HG02852 (cell line): ENCODE data around the gene COPS7A.

Source experiments
- ATAC-seq: cut with Tn5 transposase; IDR thresholded peaks from one replicate; pipeline ENCODE4 v1.9.1; 2021; ENCODE audit warnings: mild to moderate bottlenecking, moderate library complexity; ENCODE audit not compliant: unreplicated experiment

The COPS7A gene

GRCh38 chr12:6723607-6724408 lies at the start of gene COPS7A:
TSS of gene COPS7A (plus strand) at chr12:6724046. CDS start at chr12:6724657, 611 bp downstream.
- ATAC-seq: peak; percentile 91

GRCh38 chr12:6676962-6677361 lies 46.9 kb upstream of the COPS7A start:
- no peak for ATAC-seq

GRCh38 chr12:6684609-6685008 lies 39.2 kb upstream of the COPS7A start:
- ATAC-seq: no peak

- no peak for ATAC-seq
Measured at GRCh38 chr12:6685814-6686213, 38.0 kb upstream of the COPS7A start.

GRCh38 chr12:6688543-6688998 lies 35.3 kb upstream of the COPS7A start:
- ATAC-seq: no peak

GRCh38 chr12:6688999-6689882 lies 34.6 kb upstream of the COPS7A start, which contains the start of gene ZNF384:
TSS of gene ZNF384 (minus strand) at chr12:6689375. CDS start at chr12:6679520, 9,855 bp downstream.
- peak; percentile 85 for ATAC-seq

GRCh38 chr12:6691473-6691872 lies 32.4 kb upstream of the COPS7A start:
- ATAC-seq: no peak

- no peak for ATAC-seq
Measured at GRCh38 chr12:6692888-6693287, 31.0 kb upstream of the COPS7A start.

GRCh38 chr12:6693832-6694355 lies 30.0 kb upstream of the COPS7A start:
- no peak for ATAC-seq

- no peak for ATAC-seq
Measured at GRCh38 chr12:6694701-6695100, 29.1 kb upstream of the COPS7A start.

- no peak for ATAC-seq
Measured at GRCh38 chr12:6695313-6696045, 28.4 kb upstream of the COPS7A start.

GRCh38 chr12:6696690-6697583 lies 26.9 kb upstream of the COPS7A start:
- no peak for ATAC-seq

- no peak for ATAC-seq
Measured at GRCh38 chr12:6697584-6698351, 26.1 kb upstream of the COPS7A start.

GRCh38 chr12:6698352-6699046 lies 25.3 kb upstream of the COPS7A start:
- ATAC-seq: no peak

GRCh38 chr12:6699259-6699988 lies 24.4 kb upstream of the COPS7A start:
- ATAC-seq: no peak

- ATAC-seq: no peak
Measured at GRCh38 chr12:6699989-6700645, 23.7 kb upstream of the COPS7A start.

GRCh38 chr12:6700646-6701051 lies 23.2 kb upstream of the COPS7A start, which contains the start of gene PIANP:
TSS of gene PIANP (minus strand) at chr12:6700815. CDS start at chr12:6698061, 2,754 bp downstream.
- ATAC-seq: no peak
